Skeletal muscle cell (primary cell): ENCODE results near the gene SCN10A.
A peak's percentile ranks its signal among the peaks of the same experiment; 100 is the strongest.

Source experiments
- DNase-seq: peaks from one replicate; pipeline ENCODE4 v3.0.0-alpha.2; 2010; ENCODE audit warnings: low read depth
- H3K4me3 ChIP-seq: 2 replicates; pipeline ENCODE4 v1.5.1; 2011; ENCODE audit warnings: low read depth, mild to moderate bottlenecking, control low read depth, low read length, moderate library complexity

Gene SCN10A

GRCh38 chr3:38724392-38724736, 91.7 kb downstream of the SCN10A start:
- H3K4me3 ChIP-seq: no peak overlapping the region
- DNase-seq: no peak

GRCh38 chr3:38723569-38724391, 92.2 kb downstream of the SCN10A start:
- H3K4me3 ChIP-seq: no peak overlapping the region
- DNase-seq: no peak

DNA sequence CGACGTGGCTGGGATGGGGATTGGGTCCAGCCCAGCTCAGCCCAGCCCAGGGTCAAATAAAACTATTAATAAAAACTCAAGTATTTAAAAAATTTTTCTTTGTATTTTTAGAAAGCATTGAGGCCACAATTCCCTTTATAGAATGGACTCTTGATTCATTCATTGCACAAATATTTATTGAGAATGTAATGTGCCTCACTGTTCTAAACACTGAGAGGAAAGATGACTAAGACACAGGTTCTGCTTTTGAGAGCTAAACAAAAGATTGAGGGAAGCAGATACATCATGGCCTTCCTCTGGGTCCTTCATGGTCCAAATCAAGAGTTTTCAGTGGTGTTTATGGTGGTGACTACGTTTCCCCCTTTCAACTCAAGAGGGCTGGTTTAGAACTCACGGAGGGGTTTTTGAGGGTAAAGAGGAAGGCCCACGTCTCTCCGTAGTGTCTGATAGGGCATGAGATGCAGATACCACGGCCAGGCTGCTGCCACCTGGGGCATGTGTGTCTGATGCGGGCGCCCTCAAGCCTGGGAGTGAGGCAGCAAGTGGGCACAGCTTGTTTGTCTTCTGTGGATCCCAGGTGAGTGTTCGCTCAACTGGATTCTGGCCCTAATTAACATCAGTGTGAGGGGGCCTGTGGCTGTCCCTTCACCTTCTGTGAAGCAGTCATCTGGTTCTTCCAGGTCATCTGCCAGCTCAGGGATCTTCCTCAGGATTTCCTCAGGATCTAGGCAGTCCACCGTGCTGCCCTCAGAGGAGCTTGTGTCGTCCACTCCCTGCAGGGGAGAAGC, 93.0 kb downstream of the SCN10A start:
- peak; percentile 2 for DNase-seq
- H3K4me3 ChIP-seq: no peak overlapping the region

- DNase-seq: no peak
- H3K4me3 ChIP-seq: no peak overlapping the region
Measured at GRCh38 chr3:38721207-38721772, 94.7 kb downstream of the SCN10A start.

DNA sequence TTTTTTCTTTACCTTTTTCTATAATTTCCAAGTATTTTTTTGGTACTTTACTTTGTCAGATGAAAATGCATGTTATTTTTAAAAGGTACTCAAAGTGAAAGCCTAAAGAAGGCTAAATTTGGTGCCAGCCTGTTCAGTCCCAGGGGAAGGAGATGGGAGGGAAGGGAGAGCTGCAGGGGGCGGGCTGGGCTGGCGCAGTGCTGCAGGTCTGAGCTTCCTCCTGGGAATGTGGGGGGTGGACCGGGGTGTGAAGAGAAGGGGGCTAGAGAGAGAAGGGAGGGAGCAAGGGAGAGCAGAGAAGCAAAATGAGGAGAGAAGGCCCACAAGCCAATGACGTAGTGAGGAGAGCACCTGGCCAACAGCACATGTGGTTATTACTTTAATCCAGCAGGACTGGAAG, 95.6 kb downstream of the SCN10A start:
- no peak overlapping the region for H3K4me3 ChIP-seq
- DNase-seq: no peak

DNA sequence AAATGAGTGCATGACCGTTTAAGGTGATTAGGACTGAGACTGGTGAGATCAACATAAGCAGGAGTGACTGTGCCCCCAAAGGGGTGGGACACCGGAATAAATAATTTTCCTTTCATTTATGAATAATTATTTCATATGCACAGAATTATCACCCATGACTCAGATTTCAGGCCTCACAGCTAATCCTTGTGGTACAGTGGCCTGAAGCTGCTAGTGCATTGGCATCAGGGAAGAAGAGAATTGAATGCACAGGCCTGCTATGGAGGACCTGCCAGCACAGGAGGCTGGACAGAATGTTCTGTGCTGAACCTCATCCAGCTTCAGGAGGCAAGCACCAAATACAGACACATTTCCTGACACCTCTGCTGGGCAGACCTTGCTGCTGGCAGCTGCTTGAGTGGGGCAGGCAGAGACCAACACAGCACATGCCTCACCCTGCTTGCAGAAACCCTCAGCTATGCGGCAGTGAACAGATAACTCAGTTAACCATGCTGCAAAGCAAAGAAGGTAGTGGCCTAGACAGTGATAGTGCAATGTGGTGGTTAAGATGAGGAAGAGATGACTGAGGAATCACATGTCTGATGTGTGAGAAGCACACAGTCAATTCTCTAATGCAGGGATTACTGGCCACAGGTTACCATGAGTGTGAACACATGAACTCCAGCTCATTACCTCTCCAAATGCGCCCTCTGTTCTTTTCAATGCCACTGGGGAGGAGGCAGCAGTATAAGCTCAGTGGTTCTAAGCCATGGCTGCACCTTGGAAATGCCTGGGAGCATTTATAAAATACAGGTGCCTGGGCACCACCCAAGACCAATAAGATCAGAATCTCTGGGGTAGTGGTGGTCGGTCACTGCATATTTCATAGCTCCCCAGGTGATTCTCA, 98.4 kb downstream of the SCN10A start:
- DNase-seq: no peak

DNA sequence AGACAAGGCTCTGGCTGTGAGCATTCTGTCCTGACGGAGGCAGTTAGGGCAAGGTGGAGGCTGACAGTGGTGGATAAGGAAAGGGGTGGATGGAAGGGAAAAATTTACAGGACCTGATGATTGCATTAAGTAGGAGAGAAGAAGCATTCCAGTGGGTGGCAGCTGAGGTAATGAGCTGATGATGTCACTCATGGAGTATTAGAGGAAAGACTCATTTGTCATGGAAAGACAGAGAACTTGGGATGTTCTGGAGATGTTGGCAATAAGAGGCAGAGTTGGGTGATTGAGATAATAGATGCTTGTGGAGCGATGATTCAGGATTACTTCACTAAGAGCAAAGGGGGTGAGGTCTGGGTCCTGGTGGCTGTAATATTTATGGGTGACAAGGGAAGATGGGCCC, 102.9 kb downstream of the SCN10A start:
- no peak for DNase-seq
- no peak overlapping the region for H3K4me3 ChIP-seq

More for the DNA sequence above, 98.4 kb downstream of the SCN10A start:
- H3K4me3 ChIP-seq: no peak overlapping the region

GRCh38 chr3:38711321-38711720, 104.7 kb downstream of the SCN10A start:
- no peak for DNase-seq
- H3K4me3 ChIP-seq: no peak overlapping the region

GRCh38 chr3:38707730-38708129, 108.3 kb downstream of the SCN10A start:
- DNase-seq: no peak

GRCh38 chr3:38706961-38707360, 109.1 kb downstream of the SCN10A start:
- no peak overlapping the region for H3K4me3 ChIP-seq
- no peak for DNase-seq

More at GRCh38 chr3:38707730-38708129, 108.3 kb downstream of the SCN10A start:
- H3K4me3 ChIP-seq: no peak overlapping the region

DNA sequence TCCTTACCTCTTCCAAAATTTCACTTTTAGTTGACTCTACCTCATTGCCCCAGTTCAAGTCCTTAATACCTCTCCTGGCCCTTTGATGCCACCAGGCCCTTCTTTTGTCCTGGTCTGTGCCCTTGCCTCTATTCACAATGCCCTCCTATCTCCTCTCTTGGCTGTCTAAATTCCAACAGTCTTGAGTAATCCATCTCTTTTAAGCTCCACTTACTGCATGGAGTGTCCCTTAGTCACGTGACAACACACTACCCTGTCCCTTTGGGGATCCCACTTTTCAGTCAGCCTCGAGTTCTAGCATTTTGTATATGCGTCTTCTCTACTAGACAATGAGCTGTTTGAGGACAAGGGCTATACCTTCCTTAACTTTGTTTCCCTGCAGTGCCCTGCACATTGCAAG, 113.8 kb downstream of the SCN10A start:
- no peak for DNase-seq
- no peak overlapping the region for H3K4me3 ChIP-seq

GRCh38 chr3:38698760-38699159, 117.3 kb downstream of the SCN10A start:
- H3K4me3 ChIP-seq: no peak overlapping the region
- no peak for DNase-seq

GRCh38 chr3:38698061-38698460, 118.0 kb downstream of the SCN10A start:
- H3K4me3 ChIP-seq: no peak overlapping the region
- DNase-seq: no peak

DNA sequence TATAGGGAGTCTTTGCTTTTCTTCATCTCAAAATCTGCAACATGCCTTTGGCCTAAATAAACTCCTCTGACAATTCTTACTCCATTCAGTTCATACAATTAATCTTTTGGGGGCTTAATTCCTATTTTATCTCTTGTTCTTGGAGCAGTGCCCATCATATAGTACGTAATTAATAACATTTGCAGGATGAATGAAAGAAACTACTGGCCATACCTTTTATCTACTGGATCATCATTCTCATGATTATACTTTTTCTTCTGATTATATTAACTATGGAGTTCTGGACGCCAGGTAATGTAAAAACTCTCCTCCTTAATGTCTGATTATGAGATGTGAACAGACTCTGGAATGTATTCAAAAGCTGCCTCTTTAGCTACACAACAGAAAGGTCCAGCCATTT, 120.0 kb downstream of the SCN10A start:
- no peak for DNase-seq
- no peak overlapping the region for H3K4me3 ChIP-seq

- no peak for DNase-seq
- no peak overlapping the region for H3K4me3 ChIP-seq
Measured at GRCh38 chr3:38690185-38690584, 125.8 kb downstream of the SCN10A start.

DNA sequence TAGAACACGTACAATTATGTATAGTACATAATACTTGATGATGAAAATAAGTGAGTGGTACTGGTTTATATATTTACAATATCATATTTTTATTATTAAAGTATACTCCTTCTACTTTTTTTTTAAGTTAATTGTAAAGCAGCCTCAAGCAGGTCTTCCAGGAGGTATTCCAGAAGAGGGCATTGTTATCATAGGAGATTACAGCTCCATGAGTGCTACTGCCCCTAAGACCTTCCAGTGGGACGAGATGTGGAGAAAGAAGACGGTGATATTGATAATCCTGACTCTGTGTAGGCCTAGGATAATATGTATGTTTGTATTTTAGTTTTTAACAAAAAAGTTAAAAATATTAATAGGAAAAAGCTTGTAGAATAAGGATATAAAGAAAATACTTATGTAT, 126.2 kb downstream of the SCN10A start:
- no peak for DNase-seq
- no peak overlapping the region for H3K4me3 ChIP-seq

DNA sequence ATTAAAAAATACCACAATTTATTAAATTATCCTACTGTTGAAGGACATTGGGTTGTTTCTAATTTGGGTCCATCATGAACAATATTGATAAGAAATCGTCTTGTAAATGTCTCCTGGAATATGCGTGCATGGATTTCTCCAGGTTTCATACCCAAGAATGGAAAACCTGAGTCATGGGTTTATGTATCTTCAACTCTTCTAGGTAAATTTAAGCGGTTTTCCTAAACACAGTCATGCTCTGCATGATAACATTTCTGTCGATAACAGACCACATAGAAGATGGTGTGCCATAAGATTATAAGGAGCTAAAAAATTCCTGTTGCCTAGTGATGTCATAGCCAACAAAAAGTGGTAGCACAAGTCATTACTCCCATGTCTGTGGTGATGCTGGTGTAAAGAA, 126.7 kb downstream of the SCN10A start:
- no peak for DNase-seq
- no peak overlapping the region for H3K4me3 ChIP-seq

DNA sequence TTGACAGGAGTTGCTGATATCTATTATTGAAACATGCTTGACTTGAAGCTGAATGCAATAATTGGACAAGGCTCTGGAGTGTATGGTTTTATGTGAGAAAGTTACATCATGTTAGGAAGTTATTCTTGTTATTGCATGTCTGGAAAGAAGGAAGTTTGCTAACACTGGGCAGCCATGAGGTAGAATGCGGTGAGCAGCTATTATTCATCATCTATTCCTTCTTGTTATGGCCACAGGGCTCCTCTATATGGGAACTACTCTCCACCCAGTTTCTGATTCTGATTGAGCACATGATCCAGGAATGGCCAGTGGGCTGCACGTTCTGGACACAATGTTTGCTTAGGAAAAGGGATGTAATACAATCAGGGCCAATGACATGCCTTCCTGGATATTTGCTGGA, 128.7 kb downstream of the SCN10A start:
- DNase-seq: no peak
- H3K4me3 ChIP-seq: no peak overlapping the region

DNA sequence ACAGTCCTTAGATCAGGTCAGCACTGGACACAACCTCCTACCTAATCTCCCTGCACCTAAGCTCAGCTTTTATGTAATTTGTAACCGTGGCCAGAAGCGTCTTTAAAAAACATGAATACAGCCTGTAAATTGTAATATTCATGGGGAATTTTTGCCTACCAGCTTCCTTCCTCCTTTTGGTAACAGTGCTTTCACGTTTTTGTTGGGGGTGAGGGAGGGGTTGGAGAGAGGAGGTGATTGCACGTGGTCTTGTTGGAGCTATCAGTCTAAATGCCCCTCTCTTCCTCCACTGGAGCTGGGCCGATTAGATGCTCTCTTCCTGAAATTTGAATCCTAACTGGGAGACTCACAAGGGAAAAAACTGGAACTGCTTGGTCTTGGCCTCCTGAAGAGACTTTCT, 131.5 kb downstream of the SCN10A start:
- no peak for DNase-seq
- no peak overlapping the region for H3K4me3 ChIP-seq

DNA sequence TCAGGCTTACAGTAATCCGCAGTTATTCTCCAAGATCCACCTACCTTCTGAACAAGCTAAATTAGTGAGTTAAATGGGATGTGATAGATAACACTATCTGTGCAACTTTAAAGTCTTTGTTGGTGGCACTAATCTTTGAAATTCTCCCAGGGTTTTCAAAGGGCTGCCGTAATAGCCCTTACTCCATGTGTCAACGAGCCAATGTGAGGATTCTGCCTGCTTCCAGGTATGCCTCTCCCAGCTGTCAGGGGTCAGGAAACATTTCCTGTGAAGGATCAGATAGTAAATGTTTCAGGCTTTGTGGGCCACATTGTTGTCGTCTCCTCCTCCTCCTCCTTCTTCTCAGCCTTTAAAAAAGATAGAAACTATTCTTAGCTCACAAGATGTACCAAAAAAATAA, 146.3 kb downstream of the SCN10A start:
- no peak overlapping the region for H3K4me3 ChIP-seq
- DNase-seq: no peak
